ENCODE results near the gene MAML3. TPM values are rescaled to one million over a fixed set of nuclear protein-coding genes. Genes with fewer than 3 reads are reported as not detected.

The MAML3 gene
- total and polyA plus RNA-seq, 12 donors, result 1.1 to 4.6 (median 2.6) TPM

- peak in 2 of 8 donors; percentile 7 to 30 for ATAC-seq
- WGBS, 2 donors, result 47 to 52% methylated on average over 6 of the region's 6 CpGs
- intact Hi-C loops (cut with DNase I), result loop anchor here in 3 of 10 donors (2.0 to 10.0 kb wide), 5 partner anchors 79 to 269 kb away; partner anchors contain the start of gene MAML3 (in 1 of the 3)
Measured at GRCh38 chr4:140003876-140004548, 150.0 kb downstream of the MAML3 start.

DNA sequence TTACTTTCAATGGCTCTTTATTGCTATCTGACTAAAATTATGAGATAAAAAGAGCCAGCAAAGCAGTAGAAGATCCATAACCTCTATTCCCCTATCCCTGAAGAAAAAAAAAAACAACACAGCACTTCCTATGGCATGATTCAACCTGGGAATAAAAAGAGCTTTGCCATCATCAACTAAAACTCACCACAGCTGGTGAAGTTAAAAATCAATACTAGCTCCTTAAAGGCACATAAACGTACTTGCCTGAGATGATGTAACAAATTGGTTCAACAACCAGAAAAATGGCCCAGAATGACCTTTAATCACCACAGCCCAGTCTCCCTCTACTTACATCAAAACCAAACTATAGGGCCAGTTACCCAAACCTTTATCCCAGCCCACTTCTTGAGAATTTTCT, 153.8 kb downstream of the MAML3 start:
- peaks cover 0 to 8% (median 4%) of the 10 kb centered on the region in 11 donors for H3K9me3 ChIP-seq
- H3K4me1 ChIP-seq, result peaks cover 5 to 29% (median 14%) of the 10 kb centered on the region in 9 donors
- intact Hi-C loops (cut with DNase I), result loop anchor here in 3 of 10 donors (5.0 to 10.0 kb wide), 4 partner anchors 75 to 265 kb away; partner anchors contain the start of gene MAML3 (in 1 of the 3)
- no peaks in the 10 kb centered on the region for H3K36me3 ChIP-seq
- WGBS, 2 donors, result 87 to 97% methylated on average over 1 of the region's 1 CpG
- TF ChIP-seq CTCF (IDR thresholded peaks at IDR 0.05), result no peak
- no peak overlapping the region for H3K27ac ChIP-seq
- no peaks in the 10 kb centered on the region for H3K27me3 ChIP-seq
- ATAC-seq (no peak), DNase-seq (no peak)
- no peak overlapping the region for H3K4me3 ChIP-seq

More at GRCh38 chr4:140003876-140004548, 150.0 kb downstream of the MAML3 start:
- Histone ChIP-seq H3K4me1 (peaks cover 6 to 43% (median 18%) of the 10 kb centered on the region in 9 donors), H3K27ac (peak overlapping the region in 8 of 10 donors; percentile 8 to 73 (median 58)), H3K9me3 (no peaks in the 10 kb centered on the region), H3K4me3 (peak overlapping the region in 9 of 10 donors; percentile 38 to 55 (median 51)), H3K36me3 (no peaks in the 10 kb centered on the region), H3K27me3 (no peaks in the 10 kb centered on the region)
- DNase-seq, result no peak
- TF ChIP-seq CTCF (IDR thresholded peaks at IDR 0.05), result no peak

DNA sequence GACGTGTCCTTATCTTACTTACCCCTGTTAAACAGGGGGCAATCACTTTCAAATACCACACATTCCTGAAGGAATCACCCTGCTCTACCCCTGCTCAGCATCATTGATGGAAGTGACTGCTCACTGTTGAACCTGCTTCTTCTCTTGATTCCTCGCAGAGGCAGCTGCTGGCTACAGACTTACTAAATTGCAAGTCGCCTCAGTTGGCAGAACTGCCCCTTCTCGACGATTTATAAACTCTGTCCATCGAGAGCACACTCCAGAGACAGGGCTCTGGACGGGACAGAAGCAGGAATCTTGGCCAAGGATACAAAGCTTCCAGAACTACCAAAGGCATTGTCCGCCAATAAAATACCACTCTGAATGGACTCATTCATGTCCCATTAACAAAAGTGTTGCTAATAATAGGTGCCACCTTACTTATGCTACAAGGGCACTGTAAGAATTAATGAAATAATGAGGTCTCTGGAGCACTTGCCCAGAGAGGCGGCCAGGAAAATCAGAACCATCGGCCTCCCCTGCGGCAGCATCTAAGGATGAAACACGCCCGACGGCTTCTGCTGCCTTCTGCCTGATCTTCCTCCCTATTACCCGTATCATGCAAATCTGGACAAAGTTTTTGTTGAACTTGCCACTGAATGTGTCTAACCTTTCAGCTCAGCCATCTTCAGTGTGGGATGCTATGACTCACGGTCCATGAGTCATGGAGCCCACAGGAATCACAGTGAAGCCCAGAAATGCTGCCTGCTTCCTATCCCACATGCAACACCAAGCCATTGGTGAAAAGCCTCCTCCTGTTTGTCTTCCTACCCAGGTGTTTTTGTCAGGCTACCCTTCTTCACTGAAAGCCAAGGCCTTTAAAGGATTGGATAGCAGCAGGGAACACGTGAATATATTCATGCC, 164.9 kb downstream of the MAML3 start:
- H3K27me3 ChIP-seq, result no peaks in the 10 kb centered on the region
- H3K4me1 ChIP-seq, result peaks cover 0 to 46% (median 26%) of the 10 kb centered on the region in 9 donors
- intact Hi-C loops (cut with DNase I), result no loop called here
- H3K4me3 ChIP-seq, result peak overlapping the region in 1 of 10 donors; percentile 7
- DNase-seq (peak in 1 of 2 donors; percentile 38), ATAC-seq (peak in 7 of 8 donors; percentile 46 to 97 (median 76))
- 52 to 59% methylated on average over 17 of the region's 17 CpGs for WGBS, 2 donors
- TF ChIP-seq CTCF (IDR thresholded peaks at IDR 0.05), result no peak
- H3K9me3 ChIP-seq, result no peaks in the 10 kb centered on the region
- H3K27ac ChIP-seq, result peak overlapping the region in 8 of 10 donors; percentile 7 to 51 (median 38)
- H3K36me3 ChIP-seq, result no peaks in the 10 kb centered on the region

DNA sequence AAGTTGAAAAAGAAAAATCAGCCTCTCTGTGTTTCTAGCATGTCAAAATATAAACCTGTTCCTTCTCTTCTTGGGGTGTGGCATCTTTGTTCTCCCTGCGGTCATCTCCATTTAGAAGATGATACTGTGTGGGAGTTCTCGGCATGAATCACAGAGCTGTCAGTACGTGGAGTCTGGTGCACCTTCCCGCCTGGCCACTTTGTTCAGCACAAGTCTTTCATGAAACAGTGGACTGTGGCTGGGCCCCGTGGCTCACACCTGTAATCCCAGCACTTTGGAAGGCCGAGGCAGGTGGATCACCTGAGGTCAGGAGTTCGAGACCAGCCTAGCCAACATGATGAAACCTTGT, 166.5 kb downstream of the MAML3 start:
- ATAC-seq, result no peak
- WGBS, 2 donors, result 77 to 88% methylated on average over 7 of the region's 7 CpGs
- intact Hi-C loops (cut with DNase I), result no loop called here
- H3K27ac ChIP-seq, result peak overlapping the region in 3 of 10 donors; percentile 32 to 38 (median 36)
- peaks cover 0 to 51% (median 28%) of the 10 kb centered on the region in 9 donors for H3K4me1 ChIP-seq
- no peak overlapping the region for H3K4me3 ChIP-seq
- H3K36me3 ChIP-seq, result no peaks in the 10 kb centered on the region
- H3K9me3 ChIP-seq, result no peaks in the 10 kb centered on the region
- no peak for DNase-seq
- H3K27me3 ChIP-seq, result no peaks in the 10 kb centered on the region
- no peak for TF ChIP-seq CTCF (IDR thresholded peaks at IDR 0.05)

Data from heart right ventricle (tissue), 16 donors.